HuH-7.5 (cell line): ENCODE measurements around the gene IL36RN.
"Not testable (repeated sequence)": the region's sequence is repeated elsewhere in the genome, so short reads cannot be mapped to it uniquely, and the experiment has no call there.

Experiments
- DNase-seq: peaks from one replicate; pipeline ENCODE4 v3.0.0; 2011; ENCODE audit warnings: low spot score

Gene IL36RN

GRCh38 chr2:113075030-113075429 is 16.0 kb downstream of the IL36RN start:
- no peak for DNase-seq

- no peak for DNase-seq
Observed at GRCh38 chr2:113075600-113075999, 16.6 kb downstream of the IL36RN start.

GRCh38 chr2:113076954-113077669 is 18.1 kb downstream of the IL36RN start:
- no peak for DNase-seq

- no peak for DNase-seq
Observed at GRCh38 chr2:113077921-113078320, 18.9 kb downstream of the IL36RN start.

- no peak for DNase-seq
Observed at GRCh38 chr2:113078350-113078839, 19.4 kb downstream of the IL36RN start.

- DNase-seq, result no peak
Observed at GRCh38 chr2:113079131-113079530, 20.1 kb downstream of the IL36RN start.

- DNase-seq, result peak; percentile 37
Observed at GRCh38 chr2:113080134-113080533, 21.1 kb downstream of the IL36RN start.

- no peak for DNase-seq
Observed at GRCh38 chr2:113081488-113082210, 22.7 kb downstream of the IL36RN start.

GRCh38 chr2:113083296-113083695 is 24.3 kb downstream of the IL36RN start:
- no peak for DNase-seq

- no peak for DNase-seq
Observed at GRCh38 chr2:113084249-113085000, 25.4 kb downstream of the IL36RN start.

GRCh38 chr2:113085542-113085941 is 26.5 kb downstream of the IL36RN start:
- DNase-seq, result no peak

GRCh38 chr2:113088213-113088992 is 29.4 kb downstream of the IL36RN start:
- DNase-seq, result peak; percentile 28

- DNase-seq, result no peak
Observed at GRCh38 chr2:113089916-113090315, 30.9 kb downstream of the IL36RN start.

- DNase-seq, result no peak
Observed at GRCh38 chr2:113091231-113091896, 32.4 kb downstream of the IL36RN start.

- no peak for DNase-seq
Observed at GRCh38 chr2:113092864-113093612, 34.0 kb downstream of the IL36RN start.

GRCh38 chr2:113093613-113093977 is 34.6 kb downstream of the IL36RN start:
- no peak for DNase-seq

GRCh38 chr2:113096306-113096705 is 37.3 kb downstream of the IL36RN start:
- not testable (repeated sequence) for DNase-seq

- not testable (repeated sequence) for DNase-seq
Observed at GRCh38 chr2:113096842-113097618, 38.0 kb downstream of the IL36RN start.

- DNase-seq, result no peak
Observed at GRCh38 chr2:113098041-113098440, 39.0 kb downstream of the IL36RN start.

GRCh38 chr2:113098532-113098931 is 39.5 kb downstream of the IL36RN start:
- no peak for DNase-seq
